Prostate gland (tissue), 2 donors: ENCODE results near the gene RPTN. TPM values are rescaled to one million over a fixed set of nuclear protein-coding genes. Genes with fewer than 3 reads are reported as not detected.

Source experiments
- DNase-seq: peaks from one replicate; pipeline ENCODE4 v3.0.0-alpha.2; 2019; ENCODE audit warnings: low spot score
- H3K27ac ChIP-seq, 2 donors: fragments of 200-600 bp; sonication (generic); 2 replicates each; pipeline ENCODE4 v1.5.1; 2017 to 2019
- H3K27me3 ChIP-seq: fragments of 200-600 bp; sonication (generic); replicated peaks from 2 replicates; pipeline ENCODE4 v1.5.1; 2019; ENCODE audit not compliant: insufficient read depth
- H3K36me3 ChIP-seq, 2 donors: fragments of 200-600 bp; sonication (generic); 1 replicate in 1 of 2; 2 replicates in 1 of 2; pipeline versions ENCODE4 v1.5.1 to v1.8.1; 2017 to 2019
- H3K4me1 ChIP-seq: fragments of 200-600 bp; sonication (generic); replicated peaks from 2 replicates; pipeline ENCODE4 v1.5.1; 2019
- H3K4me3 ChIP-seq, 2 donors: fragments of 200-600 bp; sonication (generic); 2 replicates each; pipeline ENCODE4 v1.5.1; 2017 to 2019
- H3K9me3 ChIP-seq: fragments of 200-600 bp; sonication (generic); 2 replicates; pipeline ENCODE4 v1.5.1; 2017
- CTCF ChIP-seq, 4 experiments: fragments of 200-600 bp in 2 of 4; fragments of 450-650 bp in 2 of 4; sonication (generic) in 2 of 4; IDR thresholded peaks; 1 replicate in 3 of 4; 2 replicates in 1 of 4; pipeline ENCODE4 v1.5.1; 2016 to 2019; ENCODE audit warnings: antibody characterized with exemption in 4 of 4, mild to moderate bottlenecking in 2 of 4, moderate library complexity in 2 of 4
- POLR2A ChIP-seq: fragments of 450-650 bp; IDR thresholded peaks from one replicate; pipeline ENCODE4 v1.6.1; 2016; ENCODE audit warnings: antibody characterized with exemption, mild to moderate bottlenecking
- POLR2AphosphoS5 ChIP-seq: sonication (generic); formaldehyde crosslinking; IDR thresholded peaks from one replicate; pipeline ENCODE4 v1.6.1; 2017; ENCODE audit warnings: antibody characterized with exemption
- WGBS: methylation state at CpG from one replicate; pipeline ENCODE4 v1.1.5; 2018; 5-methylcytosine and 5-hydroxymethylcytosine counted together
- intact Hi-C: fragments of 100-400 bp; cut with DNase I; formaldehyde crosslinking; loops from one replicate; pipeline ENCODE4 v1.14.2; 2022
- total RNA-seq, 2 donors: library from RNA; depleted of rRNA; stranded (reverse); fragments of >200 nt; gene quantifications; one replicate each; pipeline ENCODE4 v1.1.0, GENCODE V29; 2016

The RPTN gene
- total RNA-seq, 2 donors from 2014 or later, result not detected

GRCh38 chr1:152189657-152190442 lies 30.8 kb upstream of the RPTN start:
- Histone ChIP-seq H3K4me3 (peak overlapping the region in 1 of 2 donors; percentile 45), H3K4me1 (peaks cover 20% of the 10 kb centered on the region), H3K9me3 (no peaks in the 10 kb centered on the region), H3K27ac (peak overlapping the region; percentile 53 to 71), H3K27me3 (no peaks in the 10 kb centered on the region), H3K36me3 (no peaks in the 10 kb centered on the region)
- intact Hi-C loops, result loop anchor here (5.0 kb wide), 3 partner anchors 138 to 267 kb away; no protein-coding TSS in a partner anchor
- DNase-seq, result peak; percentile 66
- TF ChIP-seq CTCF (IDR thresholded peaks at IDR 0.05), result peak; percentile 51 to 85 (median 80)
- TF ChIP-seq POLR2AphosphoS5, result no peak
- WGBS, result 22% methylated on average over 9 of the region's 9 CpGs

GRCh38 chr1:152188673-152189591 lies 29.9 kb upstream of the RPTN start:
- WGBS, result 9% methylated on average over 58 of the region's 62 CpGs
- Histone ChIP-seq H3K4me3 (peak overlapping the region; percentile 30 to 45), H3K4me1 (peaks cover 20% of the 10 kb centered on the region), H3K27ac (peak overlapping the region; percentile 53 to 71), H3K27me3 (no peaks in the 10 kb centered on the region), H3K36me3 (no peaks in the 10 kb centered on the region), H3K9me3 (no peaks in the 10 kb centered on the region)
- intact Hi-C loops, result loop anchor here (5.0 kb wide), 1 partner anchor 137 kb away; no protein-coding TSS in a partner anchor
- no peak for TF ChIP-seq POLR2AphosphoS5
- TF ChIP-seq CTCF (IDR thresholded peaks at IDR 0.05), result peak; percentile 70 to 94 (median 79)
- peak; percentile 75 for DNase-seq

- 78% methylated on average over 5 of the region's 5 CpGs for WGBS
- Histone ChIP-seq H3K27ac (no peak overlapping the region), H3K4me1 (peaks cover 13% of the 10 kb centered on the region), H3K36me3 (no peaks in the 10 kb centered on the region), H3K4me3 (no peak overlapping the region), H3K27me3 (no peaks in the 10 kb centered on the region), H3K9me3 (no peaks in the 10 kb centered on the region)
- TF ChIP-seq POLR2AphosphoS5, result no peak
- no peak for TF ChIP-seq CTCF (IDR thresholded peaks at IDR 0.05)
- TF ChIP-seq POLR2A, result no peak
- intact Hi-C loops, result loop anchor here (5.0 kb wide), 1 partner anchor 134 kb away; no protein-coding TSS in a partner anchor
- DNase-seq, result no peak
These were observed 27.7 kb upstream of the RPTN start for GRCh38 chr1:152186556-152187285.

- 36% methylated on average over 8 of the region's 8 CpGs for WGBS
- peak; percentile 55 for DNase-seq
- TF ChIP-seq CTCF (IDR thresholded peaks at IDR 0.05) (peak; percentile 71 to 90 (median 84)), POLR2A (no peak), POLR2AphosphoS5 (peak; percentile 55)
- intact Hi-C loops, result loop anchor here (2.0 to 5.0 kb wide), 2 partner anchors 43 to 133 kb away; no protein-coding TSS in a partner anchor
- Histone ChIP-seq H3K4me1 (peaks cover 6% of the 10 kb centered on the region), H3K9me3 (no peaks in the 10 kb centered on the region), H3K27ac (no peak overlapping the region), H3K4me3 (no peak overlapping the region), H3K36me3 (no peaks in the 10 kb centered on the region), H3K27me3 (no peaks in the 10 kb centered on the region)
These were observed 26.7 kb upstream of the RPTN start for GRCh38 chr1:152185544-152186391.
